Measurements from ENCODE around the gene ELAC2.

GRCh38 chr17:12996941-12997340 lies 20.9 kb downstream of the ELAC2 start:
- TF ChIP-seq CTCF (conservative IDR thresholded peaks at IDR 0.05; ENCODE audit: low read depth, low read length) (no peak), POLR2A (IDR thresholded peaks at IDR 0.05; ENCODE audit: low read depth, low read length) (no peak), RAD21 (IDR thresholded peaks at IDR 0.05; ENCODE audit: low read length) (no peak), BHLHE40 (IDR thresholded peaks at IDR 0.05; ENCODE audit: low read depth, low read length) (no peak), SMC3 (IDR thresholded peaks at IDR 0.05; ENCODE audit: low read depth, low read length) (no peak), RFX5 (IDR thresholded peaks at IDR 0.05; ENCODE audit: low read depth, low read length) (no peak), CHD1 (IDR thresholded peaks at IDR 0.05; ENCODE audit: low read depth, low read length) (no peak), MAFK (IDR thresholded peaks at IDR 0.05; ENCODE audit: low read depth, low read length) (no peak), RCOR1 (IDR thresholded peaks at IDR 0.05; ENCODE audit: insufficient replicate concordance, low read length) (no peak)
- TF ChIP-seq, protein P1, sequence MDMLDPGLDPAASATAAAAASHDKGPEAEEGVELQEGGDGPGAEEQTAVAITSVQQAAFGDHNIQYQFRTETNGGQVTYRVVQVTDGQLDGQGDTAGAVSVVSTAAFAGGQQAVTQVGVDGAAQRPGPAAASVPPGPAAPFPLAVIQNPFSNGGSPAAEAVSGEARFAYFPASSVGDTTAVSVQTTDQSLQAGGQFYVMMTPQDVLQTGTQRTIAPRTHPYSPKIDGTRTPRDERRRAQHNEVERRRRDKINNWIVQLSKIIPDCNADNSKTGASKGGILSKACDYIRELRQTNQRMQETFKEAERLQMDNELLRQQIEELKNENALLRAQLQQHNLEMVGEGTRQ (IDR thresholded peaks at IDR 0.05; ENCODE audit: low read depth, low read length): no peak
